Neural cell (in vitro differentiated cells): ENCODE measurements around the gene BRIP1.

ENCODE experiments used
- EP300 ChIP-seq: fragments of 450-650 bp; conservative IDR thresholded peaks from 2 replicates; pipeline ENCODE4 v1.6.1; 2014; ENCODE audit warnings: antibody characterized with exemption, mild to moderate bottlenecking, moderate library complexity; ENCODE audit not compliant: poor library complexity, severe bottlenecking
- EZH2 ChIP-seq: fragments of 200-600, 300-800 bp; shearing (Covaris generic), sonication (generic); IDR thresholded peaks from 2 replicates; pipeline ENCODE4 v1.6.1; 2014; ENCODE audit warnings: antibody characterized with exemption, low read length, borderline replicate concordance, mild to moderate bottlenecking; ENCODE audit not compliant: insufficient read depth, poor library complexity, severe bottlenecking
- POLR2AphosphoS5 ChIP-seq: IDR thresholded peaks from 2 replicates; pipeline ENCODE4 v1.6.1; 2012
- SMC3 ChIP-seq: fragments of 450-650 bp; conservative IDR thresholded peaks from 2 replicates; pipeline ENCODE4 v1.6.1; 2014; ENCODE audit warnings: antibody characterized with exemption, mild to moderate bottlenecking, moderate library complexity; ENCODE audit not compliant: poor library complexity
- TAF1 ChIP-seq: IDR thresholded peaks from 2 replicates; pipeline ENCODE4 v1.6.1; 2012; ENCODE audit warnings: low read depth
- TF ChIP-seq, protein P1 (sequence below): fragments of 450-650 bp; IDR thresholded peaks from 2 replicates; pipeline ENCODE4 v1.5.1; 2014; ENCODE audit warnings: antibody characterized with exemption, mild to moderate bottlenecking, moderate library complexity; ENCODE audit not compliant: poor library complexity, severe bottlenecking
- TF ChIP-seq, protein P2 (sequence below): IDR thresholded peaks from 2 replicates; pipeline ENCODE4 v1.6.1; 2012; ENCODE audit warnings: borderline replicate concordance

DNA sequence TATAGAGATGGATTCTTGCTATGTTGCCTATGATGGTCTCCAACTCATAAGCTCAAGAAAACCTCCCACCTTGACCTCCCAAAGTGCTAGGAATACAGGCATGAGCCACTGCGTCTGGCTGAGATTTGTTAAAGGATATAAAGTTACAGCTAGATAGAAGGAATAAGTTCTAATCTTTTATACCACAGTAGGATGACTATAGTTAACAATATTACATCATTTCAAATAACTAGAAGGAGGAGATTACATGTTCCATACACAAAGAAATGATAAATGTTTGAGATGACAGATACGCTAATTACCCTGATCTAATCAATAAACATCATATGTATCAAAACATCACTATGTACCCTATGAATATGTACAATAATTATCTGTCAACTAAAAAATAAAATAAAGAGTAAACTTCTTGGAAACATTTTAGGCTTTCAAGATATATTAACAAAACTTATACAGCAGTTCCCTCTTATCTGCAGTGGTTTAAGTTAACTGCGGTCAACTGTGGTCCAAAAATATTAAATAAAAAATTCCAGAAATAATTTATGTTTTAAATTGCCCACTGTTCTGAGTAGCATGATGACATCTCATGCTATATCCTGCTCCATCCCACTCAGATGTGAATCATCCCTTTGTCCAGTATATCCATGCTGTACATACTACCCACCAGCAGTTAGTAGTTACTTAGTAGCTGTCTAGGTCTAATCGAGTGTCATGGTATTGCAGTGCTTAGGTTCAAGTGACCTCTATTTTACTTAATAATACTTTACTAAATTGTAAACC lies 143.1 kb downstream of the BRIP1 start:
- TF ChIP-seq POLR2AphosphoS5 (no peak), EZH2 (no peak), TAF1 (no peak), SMC3 (no peak), EP300 (no peak)
- TF ChIP-seq, protein P1, sequence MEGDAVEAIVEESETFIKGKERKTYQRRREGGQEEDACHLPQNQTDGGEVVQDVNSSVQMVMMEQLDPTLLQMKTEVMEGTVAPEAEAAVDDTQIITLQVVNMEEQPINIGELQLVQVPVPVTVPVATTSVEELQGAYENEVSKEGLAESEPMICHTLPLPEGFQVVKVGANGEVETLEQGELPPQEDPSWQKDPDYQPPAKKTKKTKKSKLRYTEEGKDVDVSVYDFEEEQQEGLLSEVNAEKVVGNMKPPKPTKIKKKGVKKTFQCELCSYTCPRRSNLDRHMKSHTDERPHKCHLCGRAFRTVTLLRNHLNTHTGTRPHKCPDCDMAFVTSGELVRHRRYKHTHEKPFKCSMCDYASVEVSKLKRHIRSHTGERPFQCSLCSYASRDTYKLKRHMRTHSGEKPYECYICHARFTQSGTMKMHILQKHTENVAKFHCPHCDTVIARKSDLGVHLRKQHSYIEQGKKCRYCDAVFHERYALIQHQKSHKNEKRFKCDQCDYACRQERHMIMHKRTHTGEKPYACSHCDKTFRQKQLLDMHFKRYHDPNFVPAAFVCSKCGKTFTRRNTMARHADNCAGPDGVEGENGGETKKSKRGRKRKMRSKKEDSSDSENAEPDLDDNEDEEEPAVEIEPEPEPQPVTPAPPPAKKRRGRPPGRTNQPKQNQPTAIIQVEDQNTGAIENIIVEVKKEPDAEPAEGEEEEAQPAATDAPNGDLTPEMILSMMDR = no peak
- TF ChIP-seq, protein P2, sequence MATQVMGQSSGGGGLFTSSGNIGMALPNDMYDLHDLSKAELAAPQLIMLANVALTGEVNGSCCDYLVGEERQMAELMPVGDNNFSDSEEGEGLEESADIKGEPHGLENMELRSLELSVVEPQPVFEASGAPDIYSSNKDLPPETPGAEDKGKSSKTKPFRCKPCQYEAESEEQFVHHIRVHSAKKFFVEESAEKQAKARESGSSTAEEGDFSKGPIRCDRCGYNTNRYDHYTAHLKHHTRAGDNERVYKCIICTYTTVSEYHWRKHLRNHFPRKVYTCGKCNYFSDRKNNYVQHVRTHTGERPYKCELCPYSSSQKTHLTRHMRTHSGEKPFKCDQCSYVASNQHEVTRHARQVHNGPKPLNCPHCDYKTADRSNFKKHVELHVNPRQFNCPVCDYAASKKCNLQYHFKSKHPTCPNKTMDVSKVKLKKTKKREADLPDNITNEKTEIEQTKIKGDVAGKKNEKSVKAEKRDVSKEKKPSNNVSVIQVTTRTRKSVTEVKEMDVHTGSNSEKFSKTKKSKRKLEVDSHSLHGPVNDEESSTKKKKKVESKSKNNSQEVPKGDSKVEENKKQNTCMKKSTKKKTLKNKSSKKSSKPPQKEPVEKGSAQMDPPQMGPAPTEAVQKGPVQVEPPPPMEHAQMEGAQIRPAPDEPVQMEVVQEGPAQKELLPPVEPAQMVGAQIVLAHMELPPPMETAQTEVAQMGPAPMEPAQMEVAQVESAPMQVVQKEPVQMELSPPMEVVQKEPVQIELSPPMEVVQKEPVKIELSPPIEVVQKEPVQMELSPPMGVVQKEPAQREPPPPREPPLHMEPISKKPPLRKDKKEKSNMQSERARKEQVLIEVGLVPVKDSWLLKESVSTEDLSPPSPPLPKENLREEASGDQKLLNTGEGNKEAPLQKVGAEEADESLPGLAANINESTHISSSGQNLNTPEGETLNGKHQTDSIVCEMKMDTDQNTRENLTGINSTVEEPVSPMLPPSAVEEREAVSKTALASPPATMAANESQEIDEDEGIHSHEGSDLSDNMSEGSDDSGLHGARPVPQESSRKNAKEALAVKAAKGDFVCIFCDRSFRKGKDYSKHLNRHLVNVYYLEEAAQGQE = no peak
